ENCODE measurements around the gene FYCO1. TPM values are rescaled to one million over a fixed set of nuclear protein-coding genes. Genes with fewer than 3 reads are reported as not detected.
A peak's percentile ranks its signal among the peaks of the same experiment; 100 is the strongest.

The FYCO1 gene
- total RNA-seq, 1 experiment from 2014 or later, result 7.4 TPM

DNA sequence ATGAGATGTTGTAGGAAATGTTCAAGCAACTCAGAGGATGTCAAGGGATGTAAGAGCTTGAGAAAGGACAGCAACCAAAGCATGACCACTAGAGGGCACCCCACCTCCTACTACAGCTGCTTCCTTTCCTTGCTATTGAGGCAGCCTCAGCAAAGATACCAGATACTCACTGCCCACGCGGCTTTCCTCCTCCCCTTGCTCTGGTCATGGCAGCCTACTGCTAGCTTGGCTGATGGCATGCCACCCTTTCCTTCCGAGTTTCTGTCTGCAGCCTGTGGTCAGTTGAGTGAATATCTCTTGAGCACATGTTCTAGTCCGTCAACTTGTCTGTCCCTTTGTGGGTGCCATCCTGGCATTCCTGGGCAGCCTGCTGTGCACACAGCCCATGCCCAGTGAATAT is 56.8 kb downstream of the FYCO1 start:
- Histone ChIP-seq H3K9me2 (replicated peaks; ENCODE audit: insufficient read depth, low read length) (no peaks in the 10 kb centered on the region), H3K9ac (ENCODE audit: low read length) (no peak overlapping the region), H3K4me2 (ENCODE audit: low read depth, low read length, poor library complexity, severe bottlenecking) (no peak overlapping the region), H3K4me1 (ENCODE audit: low read length) (no peaks in the 10 kb centered on the region), H3K36me3 (ENCODE audit: insufficient read depth, low read length) (peaks cover 21% of the 10 kb centered on the region; the same call in 1 of the 2 replicates), H3K79me2 (ENCODE audit: low read length) (no peaks in the 10 kb centered on the region), H3K9me3 (ENCODE audit: low read length) (no peaks in the 10 kb centered on the region), H2AFZ (ENCODE audit: low read length) (no peak overlapping the region), H4K20me1 (ENCODE audit: insufficient read depth, low read depth, low read length) (no peaks in the 10 kb centered on the region), H3K27me3 (ENCODE audit: low read length) (no peaks in the 10 kb centered on the region), H3K4me3 (ENCODE audit: low read length) (no peak overlapping the region), H3K27ac (ENCODE audit: low read length) (no peak overlapping the region)
- DNase-seq, result peak; percentile 93

DNA sequence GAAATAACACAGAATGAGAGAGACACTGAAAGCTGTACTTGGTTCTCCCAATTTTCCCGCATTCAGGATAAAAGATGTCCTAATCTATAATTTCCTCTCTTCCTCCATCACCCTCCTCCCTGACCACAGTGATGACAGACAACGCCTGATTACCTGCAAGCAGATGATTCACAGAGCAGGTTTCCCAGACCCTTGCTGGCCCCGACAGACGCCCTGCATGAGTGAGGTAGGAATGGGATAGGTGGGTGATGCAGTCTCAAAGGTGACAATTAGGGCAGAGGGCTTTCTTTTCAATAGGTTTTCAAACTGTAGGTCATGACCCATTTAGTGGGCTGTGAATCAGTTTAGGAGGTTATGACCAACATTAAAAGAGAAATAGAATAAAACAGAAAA is 57.6 kb downstream of the FYCO1 start:
- Histone ChIP-seq H3K27me3 (ENCODE audit: low read length) (no peaks in the 10 kb centered on the region), H3K27ac (ENCODE audit: low read length) (no peak overlapping the region), H2AFZ (ENCODE audit: low read length) (no peak overlapping the region), H3K9ac (ENCODE audit: low read length) (no peak overlapping the region), H3K9me2 (replicated peaks; ENCODE audit: insufficient read depth, low read length) (no peaks in the 10 kb centered on the region), H3K9me3 (ENCODE audit: low read length) (no peaks in the 10 kb centered on the region), H3K4me1 (ENCODE audit: low read length) (no peaks in the 10 kb centered on the region), H3K4me3 (ENCODE audit: low read length) (no peak overlapping the region), H3K36me3 (ENCODE audit: insufficient read depth, low read length) (peaks cover 25% of the 10 kb centered on the region; the same call in 1 of the 2 replicates), H3K4me2 (ENCODE audit: low read depth, low read length, poor library complexity, severe bottlenecking) (no peak overlapping the region), H4K20me1 (ENCODE audit: insufficient read depth, low read depth, low read length) (no peaks in the 10 kb centered on the region), H3K79me2 (ENCODE audit: low read length) (no peaks in the 10 kb centered on the region)
- no peak for DNase-seq

DNA sequence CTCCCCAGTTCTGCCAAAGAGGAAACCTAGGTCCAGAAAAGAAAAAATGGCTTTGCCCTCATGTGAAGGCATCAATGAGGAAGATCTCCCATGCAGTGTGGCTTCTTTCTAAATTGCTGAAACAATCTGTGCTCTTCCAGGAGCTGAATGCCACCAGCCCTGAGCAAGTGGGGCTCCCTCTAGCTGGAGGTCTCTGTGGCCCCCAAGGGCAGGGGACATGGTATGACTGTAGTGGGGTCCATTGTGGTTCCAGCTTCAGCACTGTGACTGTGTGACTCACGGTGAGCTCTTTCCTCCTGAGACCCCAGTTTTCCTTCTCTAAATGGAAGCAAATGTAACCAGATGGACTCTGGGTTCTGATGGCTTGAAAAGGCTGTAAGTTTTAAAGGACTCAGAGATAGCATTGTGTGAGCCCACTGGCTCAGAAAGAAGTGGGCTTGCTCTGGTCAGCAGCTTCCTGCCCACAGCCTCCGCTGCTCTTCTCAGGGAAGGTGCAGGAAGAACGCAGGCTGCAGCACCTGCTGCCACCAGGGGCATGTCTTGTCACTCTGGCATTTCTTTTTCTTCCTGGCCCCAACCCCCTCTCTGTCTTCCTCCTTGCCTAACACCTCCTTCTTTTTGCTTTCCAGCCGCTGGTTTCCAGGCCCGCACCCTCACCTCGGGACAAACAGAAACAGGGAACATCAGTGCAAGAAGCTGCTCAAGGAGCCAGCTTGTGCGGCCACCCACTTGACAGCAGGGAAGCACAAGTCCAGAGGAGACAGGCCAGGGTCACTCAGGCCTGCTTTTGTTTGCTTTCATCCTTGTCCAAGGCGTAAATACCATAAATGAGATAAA is 58.2 kb downstream of the FYCO1 start:
- Histone ChIP-seq H4K20me1 (ENCODE audit: insufficient read depth, low read depth, low read length) (no peaks in the 10 kb centered on the region), H3K79me2 (ENCODE audit: low read length) (no peaks in the 10 kb centered on the region), H2AFZ (ENCODE audit: low read length) (no peak overlapping the region), H3K9me3 (ENCODE audit: low read length) (no peaks in the 10 kb centered on the region), H3K4me1 (ENCODE audit: low read length) (no peaks in the 10 kb centered on the region), H3K4me2 (ENCODE audit: low read depth, low read length, poor library complexity, severe bottlenecking) (no peak overlapping the region), H3K9me2 (replicated peaks; ENCODE audit: insufficient read depth, low read length) (no peaks in the 10 kb centered on the region), H3K36me3 (ENCODE audit: insufficient read depth, low read length) (peaks cover 31% of the 10 kb centered on the region; the same call in 1 of the 2 replicates), H3K9ac (ENCODE audit: low read length) (no peak overlapping the region), H3K4me3 (ENCODE audit: low read length) (no peak overlapping the region), H3K27me3 (ENCODE audit: low read length) (no peaks in the 10 kb centered on the region), H3K27ac (ENCODE audit: low read length) (no peak overlapping the region)
- DNase-seq, result no peak

DNA sequence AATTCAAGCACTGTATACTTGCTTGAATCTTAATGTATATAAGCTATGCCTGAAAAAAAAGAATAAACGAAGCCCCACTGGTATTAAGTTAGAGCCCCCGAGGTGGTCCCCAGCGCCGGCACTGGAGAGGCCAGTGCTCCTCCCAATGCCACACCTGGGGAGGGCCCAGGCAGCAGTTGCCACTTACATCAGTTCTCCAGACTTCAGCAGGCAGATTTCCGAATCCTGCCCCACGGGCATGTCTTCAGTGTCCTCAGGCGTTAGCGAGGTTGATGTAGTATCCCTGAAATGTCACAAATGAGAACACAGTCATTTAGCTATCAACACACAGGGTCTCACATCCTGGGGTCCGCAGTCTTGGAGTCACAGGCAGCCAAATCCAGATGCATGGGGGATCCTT is 59.4 kb downstream of the FYCO1 start:
- no peaks in the 10 kb centered on the region for H3K27me3 ChIP-seq (ENCODE audit: low read length)
- no peak overlapping the region for H3K9ac ChIP-seq (ENCODE audit: low read length)
- H3K9me3 ChIP-seq (ENCODE audit: low read length), result no peaks in the 10 kb centered on the region
- no peak overlapping the region for H3K27ac ChIP-seq (ENCODE audit: low read length)
- H3K79me2 ChIP-seq (ENCODE audit: low read length), result no peaks in the 10 kb centered on the region
- no peak for DNase-seq
- no peaks in the 10 kb centered on the region for H3K4me1 ChIP-seq (ENCODE audit: low read length)
- no peak overlapping the region for H2AFZ ChIP-seq (ENCODE audit: low read length)
- H3K4me3 ChIP-seq (ENCODE audit: low read length), result no peak overlapping the region
- H4K20me1 ChIP-seq (ENCODE audit: insufficient read depth, low read depth, low read length), result no peaks in the 10 kb centered on the region
- no peaks in the 10 kb centered on the region for H3K9me2 ChIP-seq (replicated peaks; ENCODE audit: insufficient read depth, low read length)
- peaks cover 33% of the 10 kb centered on the region; the same call in 1 of the 2 replicates for H3K36me3 ChIP-seq (ENCODE audit: insufficient read depth, low read length)
- no peak overlapping the region for H3K4me2 ChIP-seq (ENCODE audit: low read depth, low read length, poor library complexity, severe bottlenecking)

DNA sequence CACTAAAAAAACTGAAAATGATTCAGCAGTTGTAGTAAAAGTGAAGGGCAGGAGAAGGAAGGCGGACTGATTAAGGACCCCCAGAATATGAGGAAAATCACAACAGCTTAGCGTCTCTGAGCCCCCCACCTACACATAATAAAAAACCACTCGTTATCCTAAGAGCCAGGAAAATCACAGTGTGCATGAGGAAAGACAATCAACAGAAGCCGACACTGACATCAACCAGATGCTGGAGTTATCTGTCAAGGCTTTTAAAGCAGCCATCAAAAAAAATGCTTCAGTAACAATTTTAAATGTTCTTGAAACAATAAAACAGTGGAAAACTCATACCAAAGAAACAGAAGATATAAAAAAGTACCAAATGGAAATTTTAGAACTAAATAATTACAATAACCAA is 62.0 kb downstream of the FYCO1 start:
- H3K27me3 ChIP-seq (ENCODE audit: low read length), result no peaks in the 10 kb centered on the region
- no peak overlapping the region for H3K4me3 ChIP-seq (ENCODE audit: low read length)
- H4K20me1 ChIP-seq (ENCODE audit: insufficient read depth, low read depth, low read length), result no peaks in the 10 kb centered on the region
- no peaks in the 10 kb centered on the region for H3K4me1 ChIP-seq (ENCODE audit: low read length)
- H3K9me2 ChIP-seq (replicated peaks; ENCODE audit: insufficient read depth, low read length), result no peaks in the 10 kb centered on the region
- no peak overlapping the region for H3K27ac ChIP-seq (ENCODE audit: low read length)
- H3K79me2 ChIP-seq (ENCODE audit: low read length), result no peaks in the 10 kb centered on the region
- H3K4me2 ChIP-seq (ENCODE audit: low read depth, low read length, poor library complexity, severe bottlenecking), result no peak overlapping the region
- H3K9ac ChIP-seq (ENCODE audit: low read length), result no peak overlapping the region
- DNase-seq, result no peak
- no peak overlapping the region for H2AFZ ChIP-seq (ENCODE audit: low read length)
- H3K9me3 ChIP-seq (ENCODE audit: low read length), result no peaks in the 10 kb centered on the region
- peaks cover 33% of the 10 kb centered on the region; the same call in 1 of the 2 replicates for H3K36me3 ChIP-seq (ENCODE audit: insufficient read depth, low read length)

DNA sequence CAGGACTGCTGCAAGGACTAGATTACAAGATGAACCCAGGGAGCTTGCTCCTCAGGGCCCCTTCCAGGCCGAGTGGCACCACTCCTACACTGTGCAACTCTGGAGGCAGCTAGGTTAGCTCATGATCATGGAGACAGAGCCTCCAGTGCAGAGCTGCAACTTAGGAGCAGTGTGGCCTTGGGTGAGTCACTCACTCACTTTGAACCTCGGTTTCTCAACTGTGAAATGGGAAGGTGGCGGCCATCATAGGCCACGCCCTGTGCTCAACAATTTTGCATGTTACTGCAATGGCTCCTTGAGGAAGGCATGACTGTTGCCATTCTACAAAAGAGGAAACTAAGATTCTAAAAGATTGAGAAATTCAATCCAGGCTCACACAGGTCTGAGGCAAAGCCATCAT is 63.5 kb downstream of the FYCO1 start:
- Histone ChIP-seq H3K9me3 (ENCODE audit: low read length) (no peaks in the 10 kb centered on the region), H3K36me3 (ENCODE audit: insufficient read depth, low read length) (peaks cover 37% of the 10 kb centered on the region; the same call in 1 of the 2 replicates)
- DNase-seq, result no peak

DNA sequence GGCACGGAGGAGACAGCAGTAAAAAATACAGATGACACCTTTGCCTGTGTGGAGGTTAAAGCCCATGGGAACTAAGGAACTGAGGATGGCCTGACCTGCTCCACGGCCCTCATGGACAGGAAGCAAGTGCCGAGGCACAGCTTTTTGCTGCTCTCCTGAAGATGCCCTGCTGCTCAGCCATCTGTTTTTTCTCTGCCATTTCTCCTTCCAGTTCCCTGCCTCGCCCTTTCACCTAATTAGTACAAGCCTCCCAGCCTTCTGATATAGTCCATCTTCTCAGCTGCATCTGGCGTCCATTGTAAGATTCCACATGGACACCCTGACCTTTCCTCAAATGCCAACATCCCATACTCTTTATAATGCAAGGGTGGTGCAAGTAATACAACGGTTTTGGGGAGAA is 64.1 kb downstream of the FYCO1 start:
- no peak overlapping the region for H3K4me3 ChIP-seq (ENCODE audit: low read length)
- H3K4me2 ChIP-seq (ENCODE audit: low read depth, low read length, poor library complexity, severe bottlenecking), result no peak overlapping the region
- H3K36me3 ChIP-seq (ENCODE audit: insufficient read depth, low read length), result peaks cover 37% of the 10 kb centered on the region; the same call in 1 of the 2 replicates
- H3K27me3 ChIP-seq (ENCODE audit: low read length), result no peaks in the 10 kb centered on the region
- no peaks in the 10 kb centered on the region for H4K20me1 ChIP-seq (ENCODE audit: insufficient read depth, low read depth, low read length)
- no peaks in the 10 kb centered on the region for H3K79me2 ChIP-seq (ENCODE audit: low read length)
- no peaks in the 10 kb centered on the region for H3K4me1 ChIP-seq (ENCODE audit: low read length)
- H3K27ac ChIP-seq (ENCODE audit: low read length), result no peak overlapping the region
- H3K9ac ChIP-seq (ENCODE audit: low read length), result no peak overlapping the region
- H3K9me3 ChIP-seq (ENCODE audit: low read length), result no peaks in the 10 kb centered on the region
- H2AFZ ChIP-seq (ENCODE audit: low read length), result no peak overlapping the region
- no peak for DNase-seq
- H3K9me2 ChIP-seq (replicated peaks; ENCODE audit: insufficient read depth, low read length), result no peaks in the 10 kb centered on the region

More for the DNA sequence above, 63.5 kb downstream of the FYCO1 start:
- Histone ChIP-seq H3K9ac (ENCODE audit: low read length) (no peak overlapping the region), H3K4me2 (ENCODE audit: low read depth, low read length, poor library complexity, severe bottlenecking) (no peak overlapping the region), H3K4me3 (ENCODE audit: low read length) (no peak overlapping the region), H2AFZ (ENCODE audit: low read length) (no peak overlapping the region), H3K79me2 (ENCODE audit: low read length) (no peaks in the 10 kb centered on the region), H3K27me3 (ENCODE audit: low read length) (no peaks in the 10 kb centered on the region), H3K9me2 (replicated peaks; ENCODE audit: insufficient read depth, low read length) (no peaks in the 10 kb centered on the region), H4K20me1 (ENCODE audit: insufficient read depth, low read depth, low read length) (no peaks in the 10 kb centered on the region), H3K27ac (ENCODE audit: low read length) (no peak overlapping the region), H3K4me1 (ENCODE audit: low read length) (no peaks in the 10 kb centered on the region)

DNA sequence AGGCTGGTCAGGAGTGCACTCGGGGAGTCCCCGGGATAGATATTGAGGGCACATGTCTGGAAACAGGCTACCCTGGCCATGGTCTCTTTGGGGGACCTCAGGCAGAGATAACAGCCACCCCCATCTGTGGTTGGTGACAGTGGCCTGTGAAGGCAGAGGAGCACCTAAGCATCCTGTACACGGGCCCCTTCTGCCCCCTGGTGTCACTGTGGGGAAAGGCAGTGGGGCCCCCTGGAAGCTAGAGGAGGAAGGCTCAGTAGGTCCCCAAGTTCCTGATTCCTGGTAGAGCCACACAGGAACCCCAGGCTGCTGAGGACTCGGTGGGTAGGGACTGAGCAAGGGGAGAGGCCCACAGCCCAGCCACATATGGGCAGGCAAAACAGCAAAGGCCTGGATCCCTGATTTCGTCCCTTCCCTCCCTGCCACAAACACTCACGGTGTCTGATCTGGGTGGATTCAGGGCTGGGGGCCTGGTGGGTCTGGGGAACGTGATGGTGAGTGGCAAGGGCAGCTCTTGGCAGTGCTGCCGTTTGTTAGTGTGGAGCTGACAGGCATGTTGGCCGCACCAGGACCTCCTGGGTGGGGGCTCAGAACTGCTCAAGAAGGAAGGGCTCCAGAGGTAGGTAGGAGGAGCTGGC is 66.5 kb downstream of the FYCO1 start:
- Histone ChIP-seq H3K27me3 (ENCODE audit: low read length) (no peaks in the 10 kb centered on the region), H3K27ac (ENCODE audit: low read length) (no peak overlapping the region), H3K79me2 (ENCODE audit: low read length) (no peaks in the 10 kb centered on the region), H3K4me3 (ENCODE audit: low read length) (no peak overlapping the region), H3K4me1 (ENCODE audit: low read length) (no peaks in the 10 kb centered on the region), H3K36me3 (ENCODE audit: insufficient read depth, low read length) (peaks cover 18% of the 10 kb centered on the region; the same call in 1 of the 2 replicates), H2AFZ (ENCODE audit: low read length) (no peak overlapping the region), H4K20me1 (ENCODE audit: insufficient read depth, low read depth, low read length) (no peaks in the 10 kb centered on the region), H3K9me2 (replicated peaks; ENCODE audit: insufficient read depth, low read length) (no peaks in the 10 kb centered on the region), H3K9me3 (ENCODE audit: low read length) (no peaks in the 10 kb centered on the region), H3K4me2 (ENCODE audit: low read depth, low read length, poor library complexity, severe bottlenecking) (no peak overlapping the region), H3K9ac (ENCODE audit: low read length) (no peak overlapping the region)
- peak; percentile 81 for DNase-seq
